Tibial artery (tissue), 4 donors: ENCODE data around the gene STRN3.
"Not testable (repeated sequence)": the region's sequence is repeated elsewhere in the genome, so short reads cannot be mapped to it uniquely, and the experiment has no call there.

ENCODE experiments used
- DNase-seq, 2 donors: peaks; one replicate each; pipeline ENCODE4 v3.0.0-alpha.2; 2019
- H3K27ac ChIP-seq, 2 donors: fragments of 200-600 bp; sonication (generic) in 1 of 2; 1 replicate in 1 of 2; 2 replicates in 1 of 2; pipeline ENCODE4 v1.5.1; 2018 to 2019; ENCODE audit warnings: mild to moderate bottlenecking in 1 of 2
- H3K27me3 ChIP-seq, 2 donors: fragments of 200-600 bp; sonication (generic) in 1 of 2; one replicate each; pipeline versions ENCODE4 v1.5.1 to v1.6.0; 2016 to 2019
- H3K36me3 ChIP-seq, 3 donors: fragments of 200-600 bp; sonication (generic) in 2 of 3; one replicate each; pipeline ENCODE4 v1.5.1; 2016 to 2019; ENCODE audit warnings: mild to moderate bottlenecking in 2 of 3
- H3K4me1 ChIP-seq, 4 donors: fragments of 200-600 bp; sonication (generic) in 2 of 4; 1 replicate in 3 of 4; 2 replicates in 1 of 4; pipeline ENCODE4 v1.5.1; 2016 to 2019
- H3K4me3 ChIP-seq, 2 donors: fragments of 200-600 bp; sonication (generic) in 1 of 2; 1 replicate in 1 of 2; 2 replicates in 1 of 2; pipeline ENCODE4 v1.5.1; 2018 to 2019; ENCODE audit warnings: mild to moderate bottlenecking in 2 of 2
- H3K9me3 ChIP-seq, 3 donors: fragments of 200-600 bp; sonication (generic) in 1 of 3; one replicate each; pipeline ENCODE4 v1.5.1; 2016 to 2019
- CTCF ChIP-seq, 2 experiments: fragments of 200-600 bp in 1 of 2; fragments of 450-650 bp in 1 of 2; IDR thresholded peaks; one replicate each; pipeline ENCODE4 v1.5.1; 2017 to 2019; ENCODE audit warnings: antibody characterized with exemption in 2 of 2, mild to moderate bottlenecking in 1 of 2, moderate library complexity in 1 of 2
- intact Hi-C: fragments of 100-400 bp; cut with DNase I; formaldehyde crosslinking; loops from one replicate; pipeline ENCODE4 v1.15.0; 2023; ENCODE audit warnings: low total_unique reads

STRN3 gene

GRCh38 chr14:31018057-31018645, 8.0 kb downstream of the STRN3 start:
- Histone ChIP-seq H3K27me3 (no peaks in the 10 kb centered on the region), H3K4me1 (peaks cover 0 to 35% (median 15%) of the 10 kb centered on the region in 4 donors), H3K36me3 (peaks cover 0 to 13% (median 9%) of the 10 kb centered on the region in 3 donors), H3K27ac (no peak overlapping the region), H3K4me3 (no peak overlapping the region), H3K9me3 (no peaks in the 10 kb centered on the region)
- intact Hi-C loops = no loop called here
- DNase-seq = no peak
- TF ChIP-seq CTCF (IDR thresholded peaks at IDR 0.05) = no peak

- intact Hi-C loops = no loop called here
- no peak for TF ChIP-seq CTCF (IDR thresholded peaks at IDR 0.05)
Observed at GRCh38 chr14:31013841-31014240, 12.3 kb downstream of the STRN3 start.

GRCh38 chr14:31010935-31011334, 15.2 kb downstream of the STRN3 start:
- H3K36me3 ChIP-seq = peaks cover 4 to 9% (median 7%) of the 10 kb centered on the region in 3 donors
- no peak overlapping the region for H3K4me3 ChIP-seq
- TF ChIP-seq CTCF (IDR thresholded peaks at IDR 0.05) = no peak
- H3K27me3 ChIP-seq = no peaks in the 10 kb centered on the region
- no peaks in the 10 kb centered on the region for H3K9me3 ChIP-seq
- H3K4me1 ChIP-seq = peaks cover 0 to 24% (median 5%) of the 10 kb centered on the region in 4 donors
- DNase-seq = no peak
- intact Hi-C loops = no loop called here
- H3K27ac ChIP-seq = no peak overlapping the region

More at GRCh38 chr14:31013841-31014240, 12.3 kb downstream of the STRN3 start:
- Histone ChIP-seq H3K27me3 (no peaks in the 10 kb centered on the region), H3K27ac (no peak overlapping the region), H3K4me3 (no peak overlapping the region), H3K4me1 (peaks cover 0 to 38% (median 13%) of the 10 kb centered on the region in 4 donors), H3K36me3 (peaks cover 0 to 7% (median 4%) of the 10 kb centered on the region in 3 donors), H3K9me3 (no peaks in the 10 kb centered on the region)
- no peak for DNase-seq

GRCh38 chr14:31009836-31010574, 16.2 kb downstream of the STRN3 start:
- H3K36me3 ChIP-seq = peaks cover 4 to 12% (median 7%) of the 10 kb centered on the region in 3 donors
- intact Hi-C loops = no loop called here
- DNase-seq = no peak
- TF ChIP-seq CTCF (IDR thresholded peaks at IDR 0.05) = no peak
- no peak overlapping the region for H3K4me3 ChIP-seq
- no peaks in the 10 kb centered on the region for H3K9me3 ChIP-seq
- no peak overlapping the region for H3K27ac ChIP-seq
- H3K4me1 ChIP-seq = peaks cover 0 to 16% (median 0%) of the 10 kb centered on the region in 4 donors
- no peaks in the 10 kb centered on the region for H3K27me3 ChIP-seq

- no peaks in the 10 kb centered on the region for H3K27me3 ChIP-seq
- no peak for DNase-seq
- H3K4me1 ChIP-seq = peaks cover 0 to 12% (median 0%) of the 10 kb centered on the region in 4 donors
- no peaks in the 10 kb centered on the region for H3K9me3 ChIP-seq
- no peak overlapping the region for H3K27ac ChIP-seq
- intact Hi-C loops = no loop called here
- H3K36me3 ChIP-seq = peaks cover under 1 to 20% (median 4%) of the 10 kb centered on the region in 3 donors
- no peak for TF ChIP-seq CTCF (IDR thresholded peaks at IDR 0.05)
- no peak overlapping the region for H3K4me3 ChIP-seq
Observed at GRCh38 chr14:31006703-31007102, 19.5 kb downstream of the STRN3 start.

GRCh38 chr14:31004007-31004406, 22.2 kb downstream of the STRN3 start:
- H3K27ac ChIP-seq, H3K9me3 ChIP-seq, DNase-seq, H3K27me3 ChIP-seq, intact Hi-C loops, H3K4me3 ChIP-seq: not testable (repeated sequence)
- Histone ChIP-seq H3K4me1 (peaks cover 0 to 17% (median 2%) of the 10 kb centered on the region in 4 donors), H3K36me3 (peaks cover 2 to 16% (median 4%) of the 10 kb centered on the region in 3 donors)
